ENCODE results near the gene NPAS3.

The NPAS3 gene

GRCh38 chr14:33618361-33619105, 679.9 kb downstream of the NPAS3 start:
- TF ChIP-seq CTCF (IDR thresholded peaks at IDR 0.05; ENCODE audit: borderline replicate concordance, insufficient read depth, low read depth, low read length) = no peak
- no peak overlapping the region for H3K4me3 ChIP-seq (ENCODE audit: low read depth, low read length)

GRCh38 chr14:33622496-33622895, 683.8 kb downstream of the NPAS3 start:
- no peak overlapping the region for H3K4me3 ChIP-seq (ENCODE audit: low read depth, low read length)
- TF ChIP-seq CTCF (IDR thresholded peaks at IDR 0.05; ENCODE audit: borderline replicate concordance, insufficient read depth, low read depth, low read length) = no peak

GRCh38 chr14:33629792-33630191, 691.1 kb downstream of the NPAS3 start:
- TF ChIP-seq CTCF (IDR thresholded peaks at IDR 0.05; ENCODE audit: borderline replicate concordance, insufficient read depth, low read depth, low read length) = no peak
- no peak overlapping the region for H3K4me3 ChIP-seq (ENCODE audit: low read depth, low read length)

GRCh38 chr14:33631021-33631420, 692.3 kb downstream of the NPAS3 start:
- H3K4me3 ChIP-seq (ENCODE audit: low read depth, low read length) = no peak overlapping the region

GRCh38 chr14:33631441-33631840, 692.8 kb downstream of the NPAS3 start:
- TF ChIP-seq CTCF (IDR thresholded peaks at IDR 0.05; ENCODE audit: borderline replicate concordance, insufficient read depth, low read depth, low read length) = no peak
- no peak overlapping the region for H3K4me3 ChIP-seq (ENCODE audit: low read depth, low read length)

More at GRCh38 chr14:33631021-33631420, 692.3 kb downstream of the NPAS3 start:
- TF ChIP-seq CTCF (IDR thresholded peaks at IDR 0.05; ENCODE audit: borderline replicate concordance, insufficient read depth, low read depth, low read length) = no peak

- no peak overlapping the region for H3K4me3 ChIP-seq (ENCODE audit: low read depth, low read length)
- TF ChIP-seq CTCF (IDR thresholded peaks at IDR 0.05; ENCODE audit: borderline replicate concordance, insufficient read depth, low read depth, low read length) = no peak
Measured at GRCh38 chr14:33634631-33635030, 696.0 kb downstream of the NPAS3 start.

GRCh38 chr14:33636716-33637115, 698.0 kb downstream of the NPAS3 start:
- TF ChIP-seq CTCF (IDR thresholded peaks at IDR 0.05; ENCODE audit: borderline replicate concordance, insufficient read depth, low read depth, low read length) = no peak

More at GRCh38 chr14:33636716-33637115, 698.0 kb downstream of the NPAS3 start:
- no peak overlapping the region for H3K4me3 ChIP-seq (ENCODE audit: low read depth, low read length)

All from GM12875 (cell line).